Muscle layer of duodenum (tissue), 2 donors: ENCODE data around the gene KRTAP4-11.

ENCODE experiments used
- H3K27ac ChIP-seq: one replicate; pipeline ENCODE4 v1.7.0; 2013; ENCODE audit warnings: mild to moderate bottlenecking, low read length
- H3K27me3 ChIP-seq: one replicate; pipeline ENCODE4 v1.7.0; 2013; ENCODE audit warnings: low read depth, mild to moderate bottlenecking, control low read depth, low read length
- H3K36me3 ChIP-seq, 2 donors: one replicate each; pipeline ENCODE4 v1.7.0; 2013; ENCODE audit warnings: low read length in 2 of 2, control low read depth in 1 of 2, mild to moderate bottlenecking in 1 of 2; ENCODE audit not compliant: insufficient read depth in 2 of 2, control insufficient read depth in 1 of 2
- H3K4me1 ChIP-seq, 2 donors: one replicate each; pipeline ENCODE4 v1.7.0; 2013; ENCODE audit warnings: low read length in 2 of 2, mild to moderate bottlenecking in 2 of 2, control low read depth in 1 of 2, moderate library complexity in 1 of 2; ENCODE audit not compliant: insufficient read depth in 2 of 2, control insufficient read depth in 1 of 2
- H3K4me3 ChIP-seq, 2 donors: one replicate each; pipeline ENCODE4 v1.7.0; 2013; ENCODE audit warnings: low read length in 2 of 2, low read depth in 1 of 2, mild to moderate bottlenecking in 1 of 2
- H3K9me3 ChIP-seq, 2 donors: one replicate each; pipeline ENCODE4 v1.7.0; 2013; ENCODE audit warnings: low read length in 2 of 2, control low read depth in 1 of 2, mild to moderate bottlenecking in 1 of 2; ENCODE audit not compliant: control insufficient read depth in 1 of 2
- donor health status: healthy.

KRTAP4-11 gene

DNA sequence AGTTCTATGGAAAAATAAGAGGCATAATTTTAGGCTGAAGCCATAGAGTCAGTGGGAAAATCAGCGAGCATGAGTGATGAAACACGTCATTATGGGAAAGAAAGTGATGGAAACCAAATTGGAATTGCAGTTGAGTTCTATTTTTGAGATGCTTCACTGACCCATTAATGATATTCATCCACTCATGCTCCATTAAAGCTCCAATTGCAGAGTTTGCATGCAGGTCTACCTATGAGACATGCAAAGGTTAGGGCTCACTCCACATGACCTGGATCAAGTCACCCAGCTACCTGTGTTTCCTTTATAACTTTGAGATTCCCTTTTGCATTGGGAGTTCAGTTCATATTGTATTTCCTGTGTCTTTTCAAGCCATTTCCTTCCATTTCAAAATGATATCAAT is 44.5 kb downstream of the KRTAP4-11 start:
- no peak overlapping the region for H3K4me3 ChIP-seq
- no peaks in the 10 kb centered on the region for H3K4me1 ChIP-seq
- H3K9me3 ChIP-seq: no peaks in the 10 kb centered on the region
- no peak overlapping the region for H3K27ac ChIP-seq
- no peaks in the 10 kb centered on the region for H3K36me3 ChIP-seq
- no peaks in the 10 kb centered on the region for H3K27me3 ChIP-seq

DNA sequence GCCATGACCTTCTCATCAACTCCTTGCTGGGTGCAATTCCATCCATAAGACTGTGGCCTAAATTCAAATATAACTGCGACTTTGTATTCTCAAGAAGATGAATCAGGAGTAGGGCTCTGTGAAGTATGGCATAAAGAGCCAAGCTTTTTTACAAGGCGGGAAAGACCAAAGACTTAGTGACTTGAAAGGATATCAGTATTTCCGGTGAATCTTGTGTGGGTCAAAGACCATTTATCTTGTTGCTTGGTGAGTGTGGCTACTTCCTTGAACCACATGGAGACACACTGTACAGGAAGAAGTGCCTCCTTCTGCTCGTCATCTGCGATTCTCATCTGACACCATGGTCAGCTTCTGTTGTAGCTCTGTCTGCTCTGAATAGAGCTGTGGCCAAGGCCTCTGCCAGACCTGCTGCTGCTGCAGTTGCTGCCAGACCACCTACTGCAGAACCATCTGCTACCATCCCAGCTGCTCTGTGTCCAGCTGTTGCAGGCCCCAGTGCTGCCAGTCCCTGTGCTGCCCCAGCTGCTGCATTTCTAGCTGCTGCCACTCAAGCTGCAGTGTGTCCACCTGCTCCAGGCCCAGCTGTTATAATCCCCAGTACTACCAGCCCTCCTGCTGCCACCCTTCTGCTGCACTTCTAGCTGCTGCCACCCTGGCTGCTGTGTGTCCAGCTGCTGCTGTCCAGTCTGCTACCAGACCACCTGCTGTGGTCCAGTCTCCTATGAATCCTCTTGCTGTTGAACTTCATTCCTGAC is 46.4 kb downstream of the KRTAP4-11 start:
- Histone ChIP-seq H3K4me1 (no peaks in the 10 kb centered on the region), H3K27me3 (no peaks in the 10 kb centered on the region), H3K4me3 (no peak overlapping the region), H3K36me3 (no peaks in the 10 kb centered on the region), H3K27ac (no peak overlapping the region), H3K9me3 (no peaks in the 10 kb centered on the region)

GRCh38 chr17:41069031-41069430 is 49.1 kb downstream of the KRTAP4-11 start:
- Histone ChIP-seq H3K36me3 (no peaks in the 10 kb centered on the region), H3K27ac (no peak overlapping the region), H3K27me3 (no peaks in the 10 kb centered on the region), H3K4me1 (no peaks in the 10 kb centered on the region), H3K4me3 (no peak overlapping the region), H3K9me3 (no peaks in the 10 kb centered on the region)

- no peak overlapping the region for H3K4me3 ChIP-seq
- no peaks in the 10 kb centered on the region for H3K36me3 ChIP-seq
- no peaks in the 10 kb centered on the region for H3K27me3 ChIP-seq
- H3K4me1 ChIP-seq: no peaks in the 10 kb centered on the region
- no peak overlapping the region for H3K27ac ChIP-seq
- H3K9me3 ChIP-seq: no peaks in the 10 kb centered on the region
These were observed 50.9 kb downstream of the KRTAP4-11 start for GRCh38 chr17:41067281-41067680.
